Ishikawa (cell line): Measurements from ENCODE around the gene COX7A2.

ENCODE experiments used
- CEBPB ChIP-seq: IDR thresholded peaks from 2 replicates; pipeline ENCODE4 v1.6.1; 2012
- CREB1 ChIP-seq: IDR thresholded peaks from 2 replicates; pipeline ENCODE4 v1.6.1; 2012; ENCODE audit warnings: low read depth
- EGR1 ChIP-seq: IDR thresholded peaks from 2 replicates; pipeline ENCODE4 v1.6.1; 2012
- EP300 ChIP-seq: IDR thresholded peaks from 2 replicates; pipeline ENCODE4 v1.6.1; 2012; ENCODE audit warnings: borderline replicate concordance
- MAX ChIP-seq: IDR thresholded peaks from 2 replicates; pipeline ENCODE4 v1.6.1; 2012
- NFIC ChIP-seq: IDR thresholded peaks from 2 replicates; pipeline ENCODE4 v1.6.1; 2012
- RAD21 ChIP-seq: IDR thresholded peaks from 2 replicates; pipeline ENCODE4 v1.6.1; 2012; ENCODE audit warnings: low read depth
- REST ChIP-seq: IDR thresholded peaks from 2 replicates; pipeline ENCODE4 v1.6.1; 2012; ENCODE audit warnings: low read depth, mild to moderate bottlenecking
- TAF1 ChIP-seq: IDR thresholded peaks from 2 replicates; pipeline ENCODE4 v1.6.1; 2012; ENCODE audit warnings: low read depth, mild to moderate bottlenecking
- TCF12 ChIP-seq: IDR thresholded peaks from 2 replicates; pipeline ENCODE4 v1.6.1; 2012; ENCODE audit warnings: low read depth
- TEAD4 ChIP-seq: IDR thresholded peaks from 2 replicates; pipeline ENCODE4 v1.6.1; 2012
- USF1 ChIP-seq: IDR thresholded peaks from 2 replicates; pipeline ENCODE4 v1.6.1; 2012
- YY1 ChIP-seq: IDR thresholded peaks from 2 replicates; pipeline ENCODE4 v1.6.1; 2012; ENCODE audit warnings: low read depth
- ZBTB7A ChIP-seq: IDR thresholded peaks from 2 replicates; pipeline ENCODE4 v1.6.1; 2012; ENCODE audit warnings: low read depth

- TF ChIP-seq YY1 (no peak), REST (no peak), RAD21 (no peak), EP300 (no peak), TAF1 (no peak), NFIC (no peak), EGR1 (no peak), MAX (no peak), CREB1 (no peak), ZBTB7A (no peak), TCF12 (no peak), CEBPB (no peak), TEAD4 (no peak), USF1 (no peak)
Observed at GRCh38 chr6:75290136-75290945, 46.7 kb upstream of the COX7A2 start.
